BLaER1 treated with 17β-estradiol and CSF1 and Interleukin-3, amounts not matched to agents 10 nM and 100 nM (cell line): ENCODE data around the gene TMEM63A.
A peak's percentile ranks its signal among the peaks of the same experiment; 100 is the strongest.
"Not testable (repeated sequence)": the region's sequence is repeated elsewhere in the genome, so short reads cannot be mapped to it uniquely, and the experiment has no call there.

ENCODE experiments used
- H3K27ac ChIP-seq, 11 experiments: shearing (Covaris generic); formaldehyde crosslinking; 2 replicates each; pipeline ENCODE4 v1.8.1; 2022
- H3K27me3 ChIP-seq, 11 experiments: shearing (Covaris generic); formaldehyde crosslinking; 2 replicates each; pipeline ENCODE4 v1.8.1; 2022
- H3K36me3 ChIP-seq, 11 experiments: shearing (Covaris generic); formaldehyde crosslinking; 2 replicates each; pipeline ENCODE4 v1.8.1; 2022
- H3K4me1 ChIP-seq, 10 experiments: shearing (Covaris generic); formaldehyde crosslinking; 2 replicates each; pipeline ENCODE4 v1.8.1; 2022
- H3K4me2 ChIP-seq, 11 experiments: shearing (Covaris generic); formaldehyde crosslinking; 2 replicates each; pipeline ENCODE4 v1.8.1; 2022
- H3K4me3 ChIP-seq, 10 experiments: shearing (Covaris generic); formaldehyde crosslinking; 2 replicates each; pipeline ENCODE4 v1.8.1; 2022
- H3K9ac ChIP-seq, 11 experiments: shearing (Covaris generic); formaldehyde crosslinking; 2 replicates each; pipeline ENCODE4 v1.8.1; 2022
- H3K9me3 ChIP-seq, 11 experiments: shearing (Covaris generic); formaldehyde crosslinking; replicated peaks in 1 of 11; 2 replicates each; pipeline ENCODE4 v1.8.1; 2022
- H4K20me1 ChIP-seq, 11 experiments: shearing (Covaris generic); formaldehyde crosslinking; 2 replicates each; pipeline ENCODE4 v1.8.1; 2022
- Cebpa-rat ChIP-seq, 11 experiments: shearing (Covaris generic); IDR thresholded peaks; 2 replicates each; pipeline ENCODE4 v1.8.1; 2022

The TMEM63A gene

DNA sequence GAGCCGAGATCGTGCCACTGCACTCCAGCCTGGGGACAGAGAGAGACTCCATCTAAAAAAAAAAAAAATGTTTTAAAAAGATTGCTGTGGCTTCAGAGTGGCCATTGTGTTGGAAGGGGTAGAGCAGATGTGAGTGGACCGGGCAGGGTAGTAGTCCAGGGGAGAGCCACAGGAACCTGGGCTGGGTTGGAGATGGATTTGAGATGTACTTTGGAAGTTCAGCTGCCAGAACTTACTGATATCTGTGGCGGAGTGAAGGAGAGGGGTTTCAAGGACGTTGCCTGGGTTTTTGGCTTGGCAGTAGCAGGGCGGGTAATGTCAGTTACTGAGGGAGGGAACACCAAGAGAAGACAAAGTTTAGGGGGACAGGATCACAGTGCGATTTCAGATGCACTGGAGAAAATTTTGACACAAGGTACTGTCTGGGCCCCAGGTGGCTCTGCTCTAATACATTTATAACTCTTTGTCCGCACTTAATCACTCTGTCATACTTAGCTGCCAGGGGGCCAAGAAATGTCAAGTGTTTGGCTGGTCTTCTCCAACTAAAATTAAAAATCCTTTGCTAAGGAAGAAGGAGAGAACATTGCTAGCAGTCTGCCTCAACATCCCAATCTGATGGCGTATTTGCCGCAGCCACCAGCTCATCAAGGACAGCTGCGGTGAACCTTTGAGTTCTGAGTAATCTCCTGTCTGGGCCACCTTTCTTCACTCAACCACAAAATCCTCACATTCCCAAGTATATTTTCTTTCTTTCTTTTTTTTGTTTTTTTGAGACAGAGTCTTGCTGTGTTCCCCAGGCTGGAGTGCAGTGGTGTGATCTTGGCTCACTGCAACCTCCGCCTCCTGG is 62.6 kb downstream of the TMEM63A start:
- Histone ChIP-seq H3K4me2 (no peak overlapping the region), H3K4me3 (no peak overlapping the region), H3K27me3 (no peaks in the 10 kb centered on the region), H3K4me1 (peaks cover 9 to 16% (median 13%) of the 10 kb centered on the region in 10 experiments), H4K20me1 (no peaks in the 10 kb centered on the region), H3K27ac (no peak overlapping the region), H3K9me3 (no peaks in the 10 kb centered on the region), H3K9ac (no peak overlapping the region), H3K36me3 (no peaks in the 10 kb centered on the region)
- TF ChIP-seq Cebpa-rat (IDR thresholded peaks at IDR 0.05), result no peak

GRCh38 chr1:225818229-225818628 is 64.0 kb downstream of the TMEM63A start:
- Histone ChIP-seq H3K27me3 (no peaks in the 10 kb centered on the region), H3K4me2 (peak overlapping the region in 9 of 11 experiments; percentile 36 to 77 (median 67); a peak in 14 of 22 replicates), H3K36me3 (no peaks in the 10 kb centered on the region), H3K4me1 (peaks cover 17 to 29% (median 23%) of the 10 kb centered on the region in 10 experiments), H4K20me1 (no peaks in the 10 kb centered on the region; a peak in 1 of 22 replicates), H3K9me3 (no peaks in the 10 kb centered on the region), H3K27ac (peak overlapping the region in 7 of 11 experiments; percentile 45 to 80 (median 71); a peak in 14 of 22 replicates), H3K4me3 (no peak overlapping the region), H3K9ac (no peak overlapping the region; a peak in 1 of 22 replicates)
- TF ChIP-seq Cebpa-rat (IDR thresholded peaks at IDR 0.05), result no peak

GRCh38 chr1:225817611-225818061 is 64.5 kb downstream of the TMEM63A start:
- peak overlapping the region in 7 of 11 experiments; percentile 7 to 58 (median 44); a peak in 8 of 22 replicates for H3K9ac ChIP-seq
- no peak for TF ChIP-seq Cebpa-rat (IDR thresholded peaks at IDR 0.05)

DNA sequence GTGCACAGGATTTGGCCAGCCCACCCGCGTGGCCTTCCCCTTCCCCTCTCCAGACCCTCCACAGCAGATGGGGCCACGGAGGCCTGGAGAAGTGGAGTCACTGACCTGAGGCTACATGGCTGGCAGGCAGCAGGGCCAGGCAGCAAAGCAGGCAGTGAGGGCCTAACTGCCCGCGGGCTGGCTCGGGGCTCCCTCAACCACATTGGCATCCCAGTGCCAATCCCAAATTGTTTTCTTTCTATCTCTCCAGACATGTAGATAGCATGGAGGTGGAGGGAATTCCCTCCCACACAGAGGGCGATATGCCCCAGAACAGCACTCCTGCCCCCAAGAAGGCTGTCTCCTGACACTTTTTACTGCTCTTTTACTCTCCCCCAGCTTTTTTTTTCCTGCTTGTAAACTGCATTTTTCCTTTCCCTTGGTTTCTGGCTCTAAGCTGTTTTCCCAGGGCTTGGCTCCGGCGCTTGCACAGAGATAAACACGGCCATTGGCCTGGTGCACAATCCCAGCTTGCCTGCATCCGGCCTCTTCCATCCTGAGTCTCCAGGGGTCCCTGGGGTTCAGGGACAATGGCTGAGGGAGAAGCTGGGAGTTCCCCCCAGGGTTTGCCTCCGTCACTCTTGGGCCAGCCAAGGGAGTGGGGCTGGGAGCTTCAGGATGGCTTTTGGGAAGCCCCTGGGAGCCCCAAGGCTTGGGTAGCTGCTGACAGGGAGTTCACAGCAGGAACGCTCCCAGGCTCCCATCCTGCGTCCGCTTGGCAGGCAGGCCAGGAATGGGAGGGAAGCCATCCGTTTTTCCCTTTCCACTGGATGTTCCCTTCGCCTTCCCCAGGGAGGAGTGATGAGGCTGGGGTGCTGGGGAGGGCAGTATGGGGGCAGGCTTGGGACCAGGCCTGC is 65.3 kb downstream of the TMEM63A start:
- no peak overlapping the region for H3K4me3 ChIP-seq
- no peaks in the 10 kb centered on the region for H3K36me3 ChIP-seq
- no peak for TF ChIP-seq Cebpa-rat (IDR thresholded peaks at IDR 0.05)
- H4K20me1 ChIP-seq, result peaks cover 0 to 9% (median 0%) of the 10 kb centered on the region in 11 experiments; a peak in 2 of 22 replicates
- H3K9ac ChIP-seq, result peak overlapping the region in 7 of 11 experiments; percentile 7 to 58 (median 44); a peak in 8 of 22 replicates
- no peaks in the 10 kb centered on the region for H3K27me3 ChIP-seq
- peak overlapping the region in 9 of 11 experiments; percentile 42 to 80 (median 65); a peak in 18 of 22 replicates for H3K27ac ChIP-seq
- no peaks in the 10 kb centered on the region for H3K9me3 ChIP-seq
- peaks cover 17 to 33% (median 26%) of the 10 kb centered on the region in 10 experiments for H3K4me1 ChIP-seq
- H3K4me2 ChIP-seq, result peak overlapping the region; percentile 36 to 77 (median 66)

More at GRCh38 chr1:225817611-225818061, 64.5 kb downstream of the TMEM63A start:
- Histone ChIP-seq H3K9me3 (no peaks in the 10 kb centered on the region), H3K27me3 (no peaks in the 10 kb centered on the region), H3K4me3 (no peak overlapping the region), H3K27ac (peak overlapping the region in 9 of 11 experiments; percentile 42 to 80 (median 65); a peak in 19 of 22 replicates), H4K20me1 (peaks cover 0 to 1% (median 0%) of the 10 kb centered on the region in 11 experiments; a peak in 2 of 22 replicates), H3K36me3 (no peaks in the 10 kb centered on the region), H3K4me1 (peaks cover 17 to 33% (median 26%) of the 10 kb centered on the region in 10 experiments), H3K4me2 (peak overlapping the region; percentile 36 to 77 (median 66))

GRCh38 chr1:225815526-225816178 is 66.5 kb downstream of the TMEM63A start:
- Histone ChIP-seq H3K4me2 (no peak overlapping the region), H3K36me3 (no peaks in the 10 kb centered on the region), H3K27ac (no peak overlapping the region), H3K4me1 (peaks cover 24 to 41% (median 35%) of the 10 kb centered on the region in 10 experiments), H3K9me3 (no peaks in the 10 kb centered on the region), H3K9ac (no peak overlapping the region), H3K4me3 (no peak overlapping the region), H4K20me1 (peaks cover 0 to 12% (median 5%) of the 10 kb centered on the region in 11 experiments; a peak in 7 of 22 replicates), H3K27me3 (peaks cover 0 to 9% (median 0%) of the 10 kb centered on the region in 11 experiments; a peak in 4 of 22 replicates)
- TF ChIP-seq Cebpa-rat (IDR thresholded peaks at IDR 0.05), result no peak

DNA sequence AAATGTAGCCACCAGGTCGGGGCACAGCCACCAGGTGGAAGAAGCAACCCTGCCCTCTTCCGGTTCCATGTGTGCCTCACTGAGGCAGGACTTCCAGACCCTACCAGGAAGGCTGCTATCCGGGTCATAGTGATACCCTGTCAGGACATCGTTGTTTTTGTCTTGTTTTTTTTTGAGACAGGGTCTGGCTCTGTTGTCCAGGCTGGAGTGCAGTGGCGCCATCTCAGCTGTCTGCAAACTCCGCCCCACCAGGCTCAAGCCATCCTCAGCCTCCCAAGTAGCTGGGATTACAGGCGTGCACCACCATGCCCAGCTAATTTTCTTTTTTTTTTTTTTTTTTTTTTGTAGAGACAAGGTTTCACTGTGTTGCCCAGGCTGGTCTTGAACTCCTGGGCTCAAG is 67.1 kb downstream of the TMEM63A start:
- H3K36me3 ChIP-seq, H3K9ac ChIP-seq, H3K4me3 ChIP-seq, H3K9me3 ChIP-seq, H3K27ac ChIP-seq, H3K4me2 ChIP-seq, H3K27me3 ChIP-seq: not testable (repeated sequence)
- Histone ChIP-seq H4K20me1 (peaks cover 0 to 13% (median 5%) of the 10 kb centered on the region in 11 experiments; a peak in 7 of 22 replicates), H3K4me1 (peaks cover 25 to 43% (median 36%) of the 10 kb centered on the region in 10 experiments)

DNA sequence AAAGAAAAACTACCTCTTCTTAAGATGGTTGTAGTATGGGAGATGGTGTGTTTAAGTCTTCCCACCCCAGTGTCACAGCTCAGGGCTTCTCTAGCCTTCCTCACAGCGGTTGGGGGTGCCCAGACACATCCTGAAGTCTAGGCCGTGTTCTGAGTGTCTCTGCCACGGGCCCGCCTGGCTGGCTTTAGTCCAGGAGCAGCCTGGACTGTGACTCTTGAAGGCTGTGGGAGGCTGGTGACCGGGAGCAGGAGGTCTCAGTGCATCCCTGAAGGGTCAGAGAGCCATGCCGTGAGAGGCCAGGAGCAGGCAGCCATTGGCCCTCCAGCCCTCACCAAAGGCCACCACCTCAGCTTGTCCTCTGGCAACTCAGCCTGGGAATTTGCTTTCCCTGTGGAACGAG is 67.8 kb downstream of the TMEM63A start:
- Histone ChIP-seq H4K20me1 (peaks cover 0 to 13% (median 5%) of the 10 kb centered on the region in 11 experiments; a peak in 7 of 22 replicates), H3K4me1 (peaks cover 29 to 46% (median 39%) of the 10 kb centered on the region in 10 experiments), H3K27ac (no peak overlapping the region), H3K4me2 (peak overlapping the region in 2 of 11 experiments; percentile 51 to 59; a peak in 2 of 22 replicates), H3K9me3 (no peaks in the 10 kb centered on the region), H3K27me3 (peaks cover 0 to 9% (median 0%) of the 10 kb centered on the region in 11 experiments; a peak in 4 of 22 replicates), H3K36me3 (no peaks in the 10 kb centered on the region), H3K9ac (no peak overlapping the region), H3K4me3 (no peak overlapping the region)
- no peak for TF ChIP-seq Cebpa-rat (IDR thresholded peaks at IDR 0.05)
